ENCODE data around the gene CLDN2. TPM values are rescaled to one million over a fixed set of nuclear protein-coding genes. Genes with fewer than 3 reads are reported as not detected.
"Not testable (repeated sequence)": the region's sequence is repeated elsewhere in the genome, so short reads cannot be mapped to it uniquely, and the experiment has no call there.

The CLDN2 gene
- polyA plus RNA-seq, 1 experiment, result 0.04 TPM

DNA sequence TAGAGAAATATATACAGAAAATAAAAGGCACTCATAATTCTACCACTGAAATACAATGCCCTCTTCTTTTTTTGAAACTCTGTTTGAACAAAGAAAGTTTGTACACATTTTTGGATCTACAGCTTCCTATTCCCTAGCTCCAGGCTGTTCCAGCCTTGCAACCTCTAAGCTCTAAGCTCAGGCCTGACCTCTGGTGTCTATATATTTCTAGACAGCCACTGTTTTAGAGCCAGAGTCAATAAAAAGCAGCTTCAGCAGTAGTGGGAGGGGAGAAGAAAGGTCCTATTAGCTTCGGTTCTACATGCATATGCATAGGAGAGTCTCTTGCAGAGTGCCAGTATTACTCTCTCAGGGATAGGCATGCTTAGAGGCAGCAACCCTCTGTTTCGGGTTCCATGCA lies 39.7 kb downstream of the CLDN2 start:
- Histone ChIP-seq H3K9me3 (ENCODE audit: control insufficient read depth, insufficient read depth, low read length) (no peaks in the 10 kb centered on the region), H3K27me3 (ENCODE audit: control insufficient read depth, insufficient read depth, low read length) (no peaks in the 10 kb centered on the region), H3K27ac (ENCODE audit: low read depth, low read length) (no peak overlapping the region), H3K4me3 (ENCODE audit: low read depth, low read length) (no peak overlapping the region)
- no peak for DNase-seq (ENCODE audit: low read depth, low spot score)
- POLR2A ChIA-PET, result no interaction called here
- TF ChIP-seq, protein P1, sequence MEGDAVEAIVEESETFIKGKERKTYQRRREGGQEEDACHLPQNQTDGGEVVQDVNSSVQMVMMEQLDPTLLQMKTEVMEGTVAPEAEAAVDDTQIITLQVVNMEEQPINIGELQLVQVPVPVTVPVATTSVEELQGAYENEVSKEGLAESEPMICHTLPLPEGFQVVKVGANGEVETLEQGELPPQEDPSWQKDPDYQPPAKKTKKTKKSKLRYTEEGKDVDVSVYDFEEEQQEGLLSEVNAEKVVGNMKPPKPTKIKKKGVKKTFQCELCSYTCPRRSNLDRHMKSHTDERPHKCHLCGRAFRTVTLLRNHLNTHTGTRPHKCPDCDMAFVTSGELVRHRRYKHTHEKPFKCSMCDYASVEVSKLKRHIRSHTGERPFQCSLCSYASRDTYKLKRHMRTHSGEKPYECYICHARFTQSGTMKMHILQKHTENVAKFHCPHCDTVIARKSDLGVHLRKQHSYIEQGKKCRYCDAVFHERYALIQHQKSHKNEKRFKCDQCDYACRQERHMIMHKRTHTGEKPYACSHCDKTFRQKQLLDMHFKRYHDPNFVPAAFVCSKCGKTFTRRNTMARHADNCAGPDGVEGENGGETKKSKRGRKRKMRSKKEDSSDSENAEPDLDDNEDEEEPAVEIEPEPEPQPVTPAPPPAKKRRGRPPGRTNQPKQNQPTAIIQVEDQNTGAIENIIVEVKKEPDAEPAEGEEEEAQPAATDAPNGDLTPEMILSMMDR (IDR thresholded peaks at IDR 0.05; ENCODE audit: low read depth, low read length), result peak; percentile 46
- CTCF ChIA-PET, result interaction anchor here (0.7 to 2.0 kb wide), 7 partner anchors 9 to 85 kb away, joined by 3 to 47 read pairs (median 6); no protein-coding TSS in a partner anchor

DNA sequence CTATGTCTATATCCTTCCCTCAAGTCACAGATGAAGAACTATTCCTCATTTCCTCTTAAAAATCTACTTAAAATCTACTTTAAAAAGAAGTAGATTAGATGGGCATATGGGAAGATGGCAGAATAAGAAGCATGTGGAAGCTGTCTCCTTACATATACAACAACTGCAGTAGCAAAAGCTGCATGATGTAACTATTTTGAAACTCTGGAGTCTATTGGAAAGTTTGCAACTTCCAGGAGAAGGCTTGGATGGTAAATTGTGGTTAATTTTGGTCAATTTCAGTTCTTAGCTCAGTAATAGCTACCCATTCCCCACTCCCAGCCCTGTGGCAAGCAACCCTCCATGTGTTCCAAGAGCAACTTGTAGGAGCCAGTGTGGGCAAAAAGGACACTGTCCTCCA lies 42.9 kb downstream of the CLDN2 start:
- POLR2A ChIA-PET, result no interaction called here
- Histone ChIP-seq H3K27ac (ENCODE audit: low read depth, low read length) (no peak overlapping the region), H3K9me3 (ENCODE audit: control insufficient read depth, insufficient read depth, low read length) (no peaks in the 10 kb centered on the region), H3K27me3 (ENCODE audit: control insufficient read depth, insufficient read depth, low read length) (no peaks in the 10 kb centered on the region), H3K4me3 (ENCODE audit: low read depth, low read length) (no peak overlapping the region)
- CTCF ChIA-PET, result interaction anchor here (0.6 to 2.2 kb wide), 2 partner anchors 36 to 69 kb away, joined by 4 to 10 read pairs; no protein-coding TSS in a partner anchor
- DNase-seq (ENCODE audit: low read depth, low spot score), result no peak
- TF ChIP-seq, protein P1 (IDR thresholded peaks at IDR 0.05; ENCODE audit: low read depth, low read length), result no peak

DNA sequence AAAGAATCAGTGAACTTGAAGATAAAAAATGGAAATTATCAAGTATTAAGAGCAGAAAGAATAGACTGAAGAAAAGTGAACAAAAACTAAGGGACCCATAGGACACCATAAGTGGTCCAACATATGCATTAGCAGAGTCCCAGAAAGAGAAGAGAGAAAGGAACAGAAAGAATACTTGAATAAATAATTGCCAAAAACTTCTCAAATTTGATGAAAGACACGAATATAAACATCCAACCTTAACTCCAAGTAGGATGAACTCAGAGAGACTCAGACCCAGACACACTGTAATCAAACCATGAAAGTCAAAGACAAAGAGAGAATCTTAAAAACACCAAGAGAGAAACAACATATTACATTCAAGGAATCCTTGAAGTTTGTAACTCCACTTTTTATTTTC lies 44.1 kb downstream of the CLDN2 start:
- TF ChIP-seq, protein P1 (IDR thresholded peaks at IDR 0.05; ENCODE audit: low read depth, low read length), result no peak
- no peaks in the 10 kb centered on the region for H3K9me3 ChIP-seq (ENCODE audit: control insufficient read depth, insufficient read depth, low read length)
- no peak overlapping the region for H3K27ac ChIP-seq (ENCODE audit: low read depth, low read length)
- DNase-seq (ENCODE audit: low read depth, low spot score), result no peak
- H3K4me3 ChIP-seq (ENCODE audit: low read depth, low read length), result no peak overlapping the region
- H3K27me3 ChIP-seq (ENCODE audit: control insufficient read depth, insufficient read depth, low read length), result no peaks in the 10 kb centered on the region
- ChIA-PET POLR2A (no interaction called here), CTCF (no interaction called here)

DNA sequence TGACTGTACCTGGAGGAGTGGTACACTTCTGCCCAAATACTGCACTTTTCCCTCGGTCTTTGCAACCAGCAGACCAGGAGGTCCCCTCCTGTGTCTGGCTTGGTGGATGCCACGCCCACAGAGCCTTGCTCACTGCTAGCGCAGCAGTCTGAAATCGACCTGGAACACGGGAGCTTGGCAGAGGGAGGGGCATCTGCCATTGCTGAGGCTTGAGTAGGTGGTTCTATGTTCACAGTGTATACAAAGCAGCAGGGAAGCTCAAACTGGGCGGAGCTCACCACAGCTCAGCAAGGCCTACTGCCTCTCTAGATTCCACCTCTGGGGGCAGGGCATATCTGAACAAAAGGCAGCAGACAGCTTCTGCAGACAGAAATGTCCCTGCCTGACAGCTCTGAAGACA lies 46.3 kb downstream of the CLDN2 start:
- H3K27ac ChIP-seq (ENCODE audit: low read depth, low read length); POLR2A ChIA-PET; CTCF ChIA-PET; DNase-seq (ENCODE audit: low read depth, low spot score); H3K9me3 ChIP-seq (ENCODE audit: control insufficient read depth, insufficient read depth, low read length); H3K27me3 ChIP-seq (ENCODE audit: control insufficient read depth, insufficient read depth, low read length); H3K4me3 ChIP-seq (ENCODE audit: low read depth, low read length): not testable (repeated sequence)

DNA sequence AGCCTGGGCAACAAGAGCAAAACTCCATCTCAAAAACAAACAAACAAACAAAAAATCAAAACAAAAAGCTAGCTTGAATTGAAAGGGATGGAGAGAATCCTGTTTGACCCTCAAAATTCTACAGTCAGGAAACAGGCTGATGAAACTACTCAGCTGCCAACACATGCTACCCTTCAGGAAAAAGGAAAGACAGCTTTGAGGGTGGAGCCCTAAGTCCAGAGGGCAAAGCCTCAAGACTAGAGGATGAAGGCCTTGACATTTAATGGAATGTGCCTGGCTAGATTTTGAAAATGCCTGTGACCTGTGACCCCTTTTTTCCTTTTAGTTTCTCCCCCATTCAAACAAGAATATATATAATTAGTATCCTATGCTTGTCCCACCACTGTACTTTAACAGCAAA lies 52.7 kb downstream of the CLDN2 start:
- Histone ChIP-seq H3K4me3 (ENCODE audit: low read depth, low read length) (no peak overlapping the region), H3K9me3 (ENCODE audit: control insufficient read depth, insufficient read depth, low read length) (no peaks in the 10 kb centered on the region), H3K27ac (ENCODE audit: low read depth, low read length) (no peak overlapping the region), H3K27me3 (ENCODE audit: control insufficient read depth, insufficient read depth, low read length) (no peaks in the 10 kb centered on the region)
- TF ChIP-seq, protein P1 (IDR thresholded peaks at IDR 0.05; ENCODE audit: low read depth, low read length), result no peak
- DNase-seq (ENCODE audit: low read depth, low spot score), result no peak
- CTCF ChIA-PET, result no interaction called here
- POLR2A ChIA-PET, result no interaction called here
